Superior temporal gyrus (tissue), 1 donor: ENCODE results near the gene ANAPC1.
A peak's percentile ranks its signal among the peaks of the same experiment; 100 is the strongest.
"Not testable (repeated sequence)": the region's sequence is repeated elsewhere in the genome, so short reads cannot be mapped to it uniquely, and the experiment has no call there.

ENCODE experiments used
- DNase-seq: peaks from one replicate; pipeline ENCODE4 v3.0.0-alpha.2; 2016; ENCODE audit errors: extremely low spot score

The ANAPC1 gene

DNA sequence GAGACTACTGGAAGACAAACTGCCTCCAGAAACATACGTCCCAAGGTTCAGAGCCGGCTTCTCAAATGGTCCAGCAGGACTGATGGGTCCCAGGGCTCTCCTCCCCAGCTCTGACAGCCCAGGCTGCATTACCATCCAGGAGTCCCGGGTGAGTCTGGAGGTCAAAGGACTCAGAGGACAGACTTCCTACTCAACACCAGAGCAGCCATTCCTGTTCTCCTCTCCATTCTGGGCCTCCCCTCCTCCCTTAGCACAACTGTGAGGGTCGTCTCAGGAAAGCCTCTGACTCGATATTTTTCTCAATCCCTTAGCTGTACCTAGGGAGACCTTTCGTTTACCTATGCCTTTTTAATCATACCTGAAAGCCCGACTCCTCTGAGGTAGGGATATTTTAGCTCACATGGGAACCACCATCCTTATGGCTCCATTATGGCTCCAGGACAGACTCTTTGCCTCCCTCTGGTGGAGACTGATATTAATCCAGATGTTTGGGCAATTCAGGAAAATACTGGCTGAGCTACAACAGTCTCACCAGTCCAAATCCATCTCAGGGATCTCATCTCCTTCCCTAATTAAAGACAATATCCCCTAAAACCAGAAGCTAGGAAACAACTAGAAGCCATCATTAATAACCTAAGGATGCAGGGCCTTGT is 70.9 kb downstream of the ANAPC1 start:
- not testable (repeated sequence) for DNase-seq

DNA sequence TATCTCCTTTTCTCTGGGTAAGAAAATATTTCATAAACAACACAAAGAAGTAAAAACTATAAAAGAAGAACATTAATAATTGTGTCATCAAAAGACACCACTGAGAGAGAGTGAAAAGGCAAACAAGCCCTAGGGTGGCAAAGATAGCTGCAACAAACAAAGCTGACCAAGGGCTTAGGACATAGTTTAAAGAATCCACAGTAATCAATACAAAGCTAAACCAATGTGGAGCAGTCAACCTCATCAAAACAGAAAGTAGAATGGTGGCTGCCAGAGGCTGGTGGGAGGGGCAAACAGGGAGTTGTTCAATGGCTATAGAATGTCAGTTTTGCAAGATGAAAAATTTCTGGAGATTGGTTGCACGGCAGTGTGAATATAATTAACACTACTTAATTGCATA is 93.4 kb downstream of the ANAPC1 start:
- not testable (repeated sequence) for DNase-seq

DNA sequence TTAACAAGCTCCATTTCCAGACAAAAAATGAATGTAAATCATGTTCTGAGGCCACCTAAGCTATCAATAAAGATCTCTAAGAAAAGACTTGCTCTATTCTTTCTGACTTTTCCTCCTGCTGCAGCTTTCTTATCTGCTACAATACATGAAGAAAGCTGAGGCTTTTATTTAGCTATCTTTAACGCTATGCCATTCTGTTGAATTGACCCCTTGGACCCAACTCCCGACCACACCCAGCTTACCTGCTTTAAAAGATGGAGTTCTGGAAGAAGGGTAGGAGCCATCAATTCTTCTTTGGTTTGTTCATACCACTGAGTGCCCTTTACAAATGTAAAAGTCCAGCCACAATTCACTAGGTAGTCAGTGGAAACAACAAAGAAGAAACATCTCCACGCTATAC is 99.9 kb downstream of the ANAPC1 start:
- DNase-seq, result not testable (repeated sequence)

DNA sequence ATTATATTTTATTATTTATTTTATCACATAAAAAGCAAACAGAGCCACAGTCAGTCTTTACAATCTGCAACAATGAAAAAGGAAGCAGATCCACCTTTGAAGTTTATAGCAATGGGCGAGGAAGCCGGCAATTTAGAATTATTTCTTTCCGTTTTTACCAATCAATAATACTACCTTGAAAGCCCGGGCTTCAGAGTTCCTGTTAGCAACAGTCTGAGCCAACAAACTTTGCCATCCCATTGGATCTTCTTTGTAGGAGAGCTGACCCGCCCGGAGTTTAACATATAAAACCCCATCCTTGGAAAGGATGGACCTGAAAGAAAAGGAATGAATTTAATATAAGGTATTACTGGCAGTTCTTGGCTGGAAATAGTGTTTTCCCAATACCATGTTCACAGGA is 101.8 kb downstream of the ANAPC1 start:
- DNase-seq, result not testable (repeated sequence)

DNA sequence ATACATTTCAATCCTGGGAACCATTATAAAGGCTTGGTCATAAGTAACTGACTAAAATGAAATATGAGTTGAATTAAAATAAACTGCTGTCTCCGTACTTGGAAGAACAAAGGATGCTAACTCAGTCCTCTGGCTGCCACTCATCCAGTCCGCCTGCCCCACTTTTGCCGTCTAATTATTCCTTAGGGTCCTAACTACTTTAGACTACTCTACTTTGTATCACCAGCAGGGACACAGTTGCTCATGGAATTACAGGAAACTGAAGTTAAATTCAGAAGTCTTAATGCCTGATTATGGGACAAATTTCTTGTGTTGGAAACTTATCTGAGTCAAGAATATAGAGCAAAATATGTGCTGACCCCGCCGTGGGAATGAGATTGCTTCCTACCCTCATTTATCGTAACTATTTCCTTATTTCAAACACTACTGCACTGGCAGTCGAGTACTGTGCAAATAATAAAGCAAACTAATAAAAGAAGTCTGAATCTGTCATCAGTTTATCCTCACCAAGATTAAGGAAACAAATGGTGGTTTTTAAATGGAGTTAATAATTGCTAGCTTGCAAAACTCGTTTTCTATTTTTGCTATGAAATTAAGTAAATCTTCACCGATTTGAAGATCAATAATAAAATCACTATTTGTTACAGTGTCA is 102.4 kb downstream of the ANAPC1 start:
- not testable (repeated sequence) for DNase-seq

DNA sequence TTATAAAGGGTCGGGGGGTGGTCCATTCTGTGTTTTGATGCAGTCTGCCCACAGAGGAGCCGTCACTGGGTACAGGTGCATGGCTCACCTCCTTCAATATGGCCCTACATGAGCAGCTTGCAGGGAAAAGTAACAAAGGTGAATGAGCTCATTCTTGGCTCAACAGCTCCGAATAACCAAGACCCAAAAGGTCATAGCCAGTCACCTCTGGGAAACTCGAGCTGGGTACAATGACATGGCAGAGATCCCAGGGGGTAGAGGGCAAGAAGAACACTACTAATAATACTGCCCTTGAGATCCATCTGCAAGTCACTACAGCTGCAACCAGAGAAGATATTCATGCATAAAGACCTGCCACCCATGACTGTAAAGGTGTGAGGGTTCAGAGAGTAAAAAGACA is 106.8 kb downstream of the ANAPC1 start:
- not testable (repeated sequence) for DNase-seq

DNA sequence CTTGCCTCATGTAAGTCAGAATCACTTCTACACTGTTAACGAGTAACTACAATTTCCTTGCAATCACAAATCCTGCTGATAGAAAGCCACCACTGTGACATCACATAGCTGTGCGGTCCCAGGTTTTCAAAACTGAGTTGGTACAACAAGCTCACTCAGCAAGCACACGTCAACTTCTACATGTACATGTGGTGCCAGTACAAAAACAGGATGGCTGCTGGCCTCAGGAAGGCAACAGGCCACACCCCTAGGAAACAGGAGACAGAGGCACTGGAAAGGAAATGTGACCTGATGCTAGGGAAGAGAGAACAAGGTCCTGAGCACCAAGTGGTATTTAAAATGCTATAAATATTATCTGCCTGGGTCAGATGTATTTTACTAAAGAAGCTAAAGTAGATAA is 107.7 kb downstream of the ANAPC1 start:
- DNase-seq, result not testable (repeated sequence)

DNA sequence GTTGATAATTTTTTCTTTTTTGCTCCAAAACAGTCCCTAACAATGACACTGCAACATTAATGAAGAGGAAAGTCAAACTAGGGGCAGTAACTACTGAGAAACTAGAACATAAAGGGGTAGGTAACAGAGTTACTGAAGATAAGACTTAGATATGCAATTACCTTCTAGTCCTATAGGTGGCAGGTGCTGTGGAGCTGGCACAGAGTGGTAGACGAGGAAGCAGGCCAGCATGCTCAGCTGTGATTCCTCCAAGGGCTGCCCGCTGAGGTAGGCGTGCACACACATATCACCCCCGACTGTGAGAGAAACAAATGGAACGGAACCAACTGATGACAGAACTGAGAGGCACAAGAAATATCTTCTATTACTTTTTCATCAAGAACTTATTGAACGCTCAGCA is 111.8 kb downstream of the ANAPC1 start:
- not testable (repeated sequence) for DNase-seq

DNA sequence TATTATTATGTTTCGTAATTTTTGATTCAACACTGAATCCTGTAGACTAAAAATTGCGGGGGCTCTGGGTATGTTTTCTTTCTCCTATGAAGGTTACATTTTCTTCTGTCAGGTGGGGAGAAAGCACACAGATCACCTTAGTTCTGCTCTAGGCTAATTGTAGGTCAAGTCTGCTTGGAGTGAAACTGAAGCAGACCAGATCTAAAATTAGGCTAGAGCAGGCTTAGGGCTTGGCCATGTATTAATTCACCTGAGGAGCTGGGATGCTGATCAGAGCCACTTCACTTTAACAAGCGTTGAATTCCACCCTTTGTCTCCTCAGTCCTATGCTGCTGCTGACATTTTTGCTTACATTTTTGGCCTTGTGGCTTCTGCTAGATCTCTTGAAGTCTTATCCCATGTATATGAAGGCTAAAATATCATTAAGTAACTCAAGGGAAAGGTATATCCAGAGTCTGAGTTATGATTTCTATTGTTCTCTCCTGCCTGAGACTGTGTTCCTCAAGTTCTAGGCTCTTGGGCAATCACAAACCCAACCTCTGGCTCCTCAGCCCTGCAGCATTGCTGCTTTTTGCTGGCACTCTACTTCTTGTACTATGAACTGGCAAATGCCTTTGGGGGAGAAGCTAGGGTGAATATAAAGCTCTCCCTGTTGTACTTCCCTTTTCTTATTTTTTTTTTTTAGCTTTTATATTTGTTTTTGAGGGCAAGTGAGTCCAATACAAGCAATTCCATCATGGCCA is 112.9 kb downstream of the ANAPC1 start:
- not testable (repeated sequence) for DNase-seq

DNA sequence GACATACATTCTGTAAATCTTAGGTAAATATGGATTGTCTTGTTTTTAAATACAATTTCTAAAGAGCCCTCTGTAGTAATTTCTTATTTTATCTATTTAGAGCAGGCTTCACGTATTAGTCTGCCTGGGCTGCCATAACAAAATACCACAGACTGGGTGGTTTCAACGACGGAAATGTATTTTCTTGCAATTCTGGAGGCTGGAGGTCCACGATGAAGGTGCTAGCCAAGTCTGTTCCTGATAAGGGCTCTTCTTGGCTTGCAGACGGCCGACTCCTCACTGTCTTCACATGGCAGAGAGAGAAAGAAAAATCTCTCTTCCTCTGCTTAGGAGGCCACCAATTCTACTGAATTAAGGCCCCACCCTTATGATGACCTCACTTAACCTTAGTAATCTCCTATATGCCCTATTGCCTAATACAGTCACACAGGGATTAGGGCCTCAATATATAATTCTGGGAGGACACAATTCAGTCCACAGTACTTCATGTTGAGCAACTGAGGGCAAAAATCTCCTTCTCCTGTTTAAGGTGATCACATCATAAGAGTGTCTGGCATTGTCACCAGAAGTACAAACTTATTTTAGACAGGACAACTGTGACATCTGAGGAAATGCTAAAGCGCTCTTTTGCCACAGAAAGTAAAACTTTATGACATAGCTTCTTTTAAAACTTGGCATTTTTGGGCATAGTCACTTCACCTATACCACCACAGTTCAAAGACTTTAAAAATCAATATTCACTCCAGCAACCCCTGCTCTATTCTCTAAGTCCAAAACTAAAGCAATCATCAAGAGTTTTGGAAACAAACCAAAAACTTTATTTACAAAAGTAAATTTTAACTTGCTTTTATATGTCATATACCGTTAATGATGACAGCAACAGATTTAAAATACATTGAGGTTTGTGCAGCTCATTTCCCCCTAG is 115.5 kb downstream of the ANAPC1 start:
- DNase-seq, result not testable (repeated sequence)

DNA sequence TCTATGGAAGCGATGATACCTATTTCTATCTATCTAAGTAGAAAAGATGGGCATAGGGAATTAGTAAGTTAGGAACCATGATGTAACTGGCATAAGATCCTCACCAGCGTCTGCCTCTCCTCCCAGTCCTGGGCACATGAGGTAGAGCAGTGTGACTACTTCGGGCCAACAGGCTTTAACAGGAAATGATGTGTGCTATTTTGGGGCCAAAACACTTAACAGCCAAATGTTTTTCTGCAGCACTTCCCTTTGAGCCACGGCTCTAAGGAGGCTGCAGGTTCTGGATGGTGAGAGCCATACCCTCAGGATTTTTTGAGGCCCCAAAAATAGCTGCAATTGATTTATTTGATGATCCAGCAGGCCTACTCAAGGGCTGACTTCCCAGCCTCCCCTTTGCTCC is 116.9 kb downstream of the ANAPC1 start:
- DNase-seq, result peak; percentile 6

DNA sequence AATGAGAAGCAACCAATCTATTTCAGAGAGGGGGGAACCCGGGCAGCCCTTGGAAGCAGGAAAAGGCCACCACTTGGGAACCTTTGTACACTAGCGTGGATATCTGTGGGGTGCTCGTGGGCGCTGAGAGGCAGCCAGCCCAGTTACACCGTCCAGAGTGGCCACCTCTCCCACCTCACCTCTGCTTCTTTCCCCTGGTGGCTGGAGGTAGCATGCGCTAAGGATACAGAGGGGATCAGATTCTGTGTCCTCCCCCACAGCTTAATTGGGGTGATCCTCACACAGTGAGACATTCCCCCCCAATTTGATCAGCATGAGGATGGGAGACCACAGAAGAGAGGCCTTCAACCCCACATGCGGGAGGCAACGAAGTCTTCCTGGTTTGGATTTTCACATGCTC is 117.7 kb downstream of the ANAPC1 start:
- DNase-seq, result not testable (repeated sequence)

DNA sequence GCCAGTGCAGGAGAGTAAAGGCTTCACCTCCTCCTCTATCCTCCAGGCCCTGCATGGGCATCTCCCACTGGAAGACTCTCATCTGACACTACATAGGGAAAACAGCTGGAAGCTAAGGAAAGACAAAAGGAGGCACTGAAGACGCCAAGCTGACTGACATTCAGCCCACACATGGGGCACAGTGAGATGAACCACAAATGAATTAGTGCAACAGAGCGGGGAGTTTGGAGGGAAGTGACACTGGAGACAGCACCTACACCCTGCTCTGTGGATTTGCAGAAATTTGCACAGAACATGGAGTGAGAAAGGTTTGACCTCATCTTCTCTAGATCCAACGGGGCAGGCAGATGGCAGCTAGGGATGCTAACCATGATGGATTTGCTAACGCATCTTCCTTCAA is 119.8 kb downstream of the ANAPC1 start:
- not testable (repeated sequence) for DNase-seq

DNA sequence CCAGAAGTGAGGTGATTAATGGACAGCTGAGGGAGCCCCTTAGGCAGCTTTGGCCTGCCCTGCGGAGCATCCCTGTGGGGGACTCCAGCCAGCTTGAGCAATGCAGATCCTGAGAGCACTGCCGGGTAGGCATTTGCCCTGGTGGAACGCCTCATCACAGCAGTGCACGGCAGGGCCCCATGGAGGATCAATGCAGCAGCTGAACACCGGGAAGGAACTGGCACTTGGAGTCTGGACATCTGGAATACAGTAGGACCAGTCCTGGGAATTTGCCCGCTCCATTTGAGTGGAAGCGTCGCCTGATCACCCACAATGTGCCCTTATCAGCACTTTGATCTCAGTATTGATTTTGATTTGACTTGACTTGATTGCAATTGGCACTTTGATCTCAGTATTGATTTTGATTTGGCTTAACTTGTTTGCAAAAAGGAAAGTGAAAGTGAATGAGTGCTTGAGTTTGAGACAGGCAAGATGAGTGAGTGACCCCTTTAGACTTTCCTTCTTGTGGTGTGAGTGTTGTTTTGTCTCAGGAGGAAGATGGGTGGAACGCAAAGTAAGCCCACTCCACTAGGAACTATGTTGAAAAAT is 123.2 kb downstream of the ANAPC1 start:
- not testable (repeated sequence) for DNase-seq

DNA sequence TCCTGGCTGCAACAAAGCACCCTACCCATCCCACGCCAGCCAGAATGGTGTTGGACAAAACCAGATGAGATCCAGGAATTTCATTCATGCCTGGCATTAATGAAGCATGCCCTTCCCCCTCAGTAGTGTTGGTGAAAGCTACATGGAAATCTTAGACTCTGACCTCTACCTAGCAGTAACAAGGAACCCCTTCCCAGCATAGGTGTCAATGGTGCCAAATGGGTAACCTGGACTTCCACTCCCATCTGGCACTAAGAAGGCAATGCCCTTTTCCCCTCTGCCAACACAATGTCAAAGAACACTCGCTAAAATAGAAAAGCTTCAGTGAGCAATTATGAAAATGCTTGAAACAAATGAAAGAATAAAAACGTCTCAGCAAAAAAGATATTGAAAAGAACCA is 131.5 kb downstream of the ANAPC1 start:
- DNase-seq, result not testable (repeated sequence)

DNA sequence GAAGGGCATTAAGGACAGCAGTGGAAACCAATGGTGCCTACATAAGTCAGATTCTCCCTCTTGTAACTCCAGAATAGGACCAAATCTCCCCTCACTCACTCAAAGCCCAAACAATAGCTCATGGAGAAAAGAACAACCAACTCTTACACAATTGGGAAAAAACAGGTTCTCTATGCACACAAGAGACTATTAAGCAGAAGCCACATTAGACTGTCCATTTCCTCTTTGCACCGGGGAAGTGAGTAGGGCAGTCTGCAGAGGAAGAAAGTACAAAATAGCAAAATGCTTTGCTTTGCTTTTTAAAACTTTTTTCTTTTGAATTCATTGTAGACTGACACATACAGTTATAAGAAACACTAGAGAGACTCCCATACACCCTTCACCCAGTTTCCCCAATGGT is 133.4 kb downstream of the ANAPC1 start:
- not testable (repeated sequence) for DNase-seq

DNA sequence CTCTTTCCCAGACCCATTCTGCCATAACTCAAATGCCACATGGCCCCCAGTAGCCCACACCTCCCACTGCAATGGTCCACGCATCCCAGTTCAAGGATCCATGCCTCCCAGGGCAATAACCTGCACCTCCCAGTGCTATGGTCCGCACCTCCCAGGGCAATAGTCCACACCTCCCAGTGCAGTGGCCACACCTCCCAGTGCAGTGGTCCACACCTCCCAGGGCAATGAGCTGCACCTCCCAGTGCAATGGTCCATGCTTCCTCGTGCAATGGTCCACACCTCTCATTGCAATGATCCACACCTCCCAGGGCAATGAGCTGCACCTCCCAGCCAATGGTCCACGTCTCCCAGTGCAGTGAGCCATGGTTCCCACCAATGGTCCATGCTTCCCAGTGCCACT is 135.6 kb downstream of the ANAPC1 start:
- not testable (repeated sequence) for DNase-seq

DNA sequence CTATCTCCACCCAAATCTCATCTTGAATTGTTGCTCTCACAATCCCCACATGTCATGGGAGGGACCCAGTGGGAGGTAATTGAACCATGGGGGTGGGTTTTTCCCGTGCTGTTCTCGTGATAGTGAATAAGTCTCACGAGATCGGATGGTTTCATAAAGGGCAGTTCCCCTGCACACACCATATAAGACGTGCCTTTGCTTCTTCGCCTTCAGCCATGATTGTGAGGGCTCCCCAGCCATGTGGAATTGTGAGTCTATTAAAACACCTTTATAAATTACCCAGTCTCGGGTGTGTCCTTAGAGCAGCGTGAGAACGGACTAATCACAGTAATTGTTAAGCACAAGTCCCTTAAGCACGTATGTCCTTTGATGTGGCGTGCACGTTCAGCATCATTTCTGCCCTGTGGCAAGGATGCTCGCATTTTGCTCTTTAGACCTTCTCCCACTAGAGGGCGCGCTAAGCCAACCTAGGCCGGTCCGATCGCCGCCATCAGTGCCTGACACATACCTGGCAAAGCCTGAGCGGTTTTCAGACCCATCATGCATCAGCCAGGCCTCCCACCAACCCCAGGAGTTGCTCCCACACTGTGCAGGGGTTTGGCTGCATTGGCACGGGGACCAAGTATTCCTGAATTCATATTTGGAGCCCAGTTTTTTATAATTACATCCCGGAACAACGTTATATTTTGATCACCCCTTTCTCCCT is 136.4 kb downstream of the ANAPC1 start:
- not testable (repeated sequence) for DNase-seq

DNA sequence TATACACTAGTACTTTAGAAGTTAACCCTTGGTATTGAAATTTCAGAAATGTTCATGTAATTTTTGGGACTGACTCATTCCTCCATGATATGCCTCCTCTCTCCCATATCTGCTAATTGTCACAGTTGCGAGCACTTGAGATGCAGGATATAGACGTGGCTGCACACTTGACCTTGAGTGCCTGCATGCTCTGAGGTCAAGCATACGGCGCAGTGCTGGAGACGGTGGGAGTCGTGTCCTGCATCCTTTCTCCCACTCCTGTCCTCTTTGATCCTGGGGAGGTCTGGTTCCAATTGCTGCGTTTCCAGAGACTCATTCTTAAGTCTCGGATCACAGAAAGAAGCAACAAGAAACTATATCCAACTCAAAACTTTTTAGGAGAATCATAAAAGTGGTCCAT is 139.2 kb downstream of the ANAPC1 start:
- DNase-seq, result not testable (repeated sequence)

DNA sequence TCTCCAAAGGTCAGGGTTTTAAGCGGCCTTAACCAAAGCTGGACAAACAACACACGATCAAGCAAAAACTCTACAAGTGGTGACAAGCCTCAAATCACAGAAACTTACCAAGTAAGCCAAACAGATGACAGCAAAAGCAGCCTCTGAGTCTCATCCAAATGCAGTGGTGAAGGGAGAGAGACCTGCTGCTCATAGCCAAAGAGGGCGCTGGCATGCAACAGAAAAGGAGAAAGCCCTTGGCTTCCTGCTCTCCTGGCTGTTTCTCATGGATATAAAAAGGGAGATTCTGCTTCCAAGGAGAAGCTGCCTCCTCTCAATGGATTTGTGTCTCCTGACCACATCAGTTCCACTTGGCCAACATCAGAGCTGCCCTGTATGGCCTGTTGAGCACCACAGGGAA is 142.5 kb downstream of the ANAPC1 start:
- not testable (repeated sequence) for DNase-seq
